ENCODE measurements around the gene MTCL3.

- no peak for TF ChIP-seq SIN3A (IDR thresholded peaks at IDR 0.05; ENCODE audit: borderline replicate concordance, insufficient read depth, low read depth, low read length)
- TF ChIP-seq CTCF (IDR thresholded peaks at IDR 0.05): peak; percentile 19; the same call in 1 of the 2 replicates
- no peak for TF ChIP-seq POLR2AphosphoS5 (IDR thresholded peaks at IDR 0.05; ENCODE audit: low read depth, low read length)
- TF ChIP-seq REST (IDR thresholded peaks at IDR 0.05; ENCODE audit: insufficient read depth in 1 of 2, low read depth in 2 of 2, low read length in 1 of 2): no peak
These were observed 56.8 kb downstream of the MTCL3 start for GRCh38 chr6:127462376-127462775.
